SJSA1 (cell line): ENCODE measurements around the gene TTLL7. TPM values are rescaled to one million over a fixed set of nuclear protein-coding genes. Genes with fewer than 3 reads are reported as not detected.
A peak's percentile ranks its signal among the peaks of the same experiment; 100 is the strongest.

ENCODE experiments used
- DNase-seq, 2 experiments: peaks; one replicate each; pipeline ENCODE4 v3.0.0-alpha.2; 2015 to 2020; ENCODE audit warnings: low spot score in 2 of 2, low read depth in 1 of 2
- H3K27ac ChIP-seq: fragments of 250-450 bp; sonication (Bioruptor Pico); 2 replicates; pipeline ENCODE4 v1.5.1; 2020; ENCODE audit warnings: mild to moderate bottlenecking, moderate library complexity
- H3K27me3 ChIP-seq: fragments of 250-450 bp; sonication (Bioruptor Pico); replicated peaks from 2 replicates; pipeline ENCODE4 v1.5.1; 2020; ENCODE audit warnings: mild to moderate bottlenecking, moderate library complexity
- H3K36me3 ChIP-seq: fragments of 250-450 bp; sonication (Bioruptor Pico); 2 replicates; pipeline ENCODE4 v1.5.1; 2020; ENCODE audit warnings: mild to moderate bottlenecking
- H3K4me1 ChIP-seq: fragments of 250-450 bp; sonication (Bioruptor Pico); replicated peaks from 2 replicates; pipeline ENCODE4 v1.6.1; 2021; ENCODE audit warnings: mild to moderate bottlenecking
- H3K4me3 ChIP-seq: fragments of 250-450 bp; sonication (Bioruptor Pico); 2 replicates; pipeline ENCODE4 v1.5.1; 2020; ENCODE audit warnings: mild to moderate bottlenecking
- H3K9me3 ChIP-seq: fragments of 250-450 bp; sonication (Bioruptor Pico); replicated peaks from 2 replicates; pipeline ENCODE4 v1.5.1; 2020; ENCODE audit warnings: mild to moderate bottlenecking
- total RNA-seq: library from RNA; depleted of rRNA; stranded (reverse); fragments of >200 nt; shearing (Covaris generic); gene quantifications from 2 replicates; pipeline ENCODE4 v1.2.3, GENCODE V29; 2014

The TTLL7 gene
- total RNA-seq, 1 experiment from 2014 or later = 9.3 TPM

DNA sequence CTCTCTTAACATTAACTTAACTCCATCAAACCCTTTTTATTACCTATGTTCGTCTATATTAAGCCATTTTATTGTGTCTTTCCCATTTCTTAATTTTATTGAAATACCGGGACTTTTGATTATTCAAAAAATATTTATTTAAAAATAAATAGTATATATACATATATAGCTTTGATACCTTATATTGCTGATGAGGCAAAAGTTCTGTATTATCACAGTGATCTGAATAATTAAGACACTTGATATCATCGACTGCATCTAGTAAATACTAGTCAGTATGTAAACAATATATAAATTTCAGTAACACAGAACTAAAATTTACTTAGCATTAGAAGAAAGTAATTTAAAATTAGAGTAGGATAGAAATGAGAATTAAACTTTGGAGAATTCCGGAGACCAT is 22.0 kb downstream of the TTLL7 start:
- H3K27me3 ChIP-seq = no peaks in the 10 kb centered on the region
- no peak overlapping the region for H3K4me3 ChIP-seq
- H3K27ac ChIP-seq = no peak overlapping the region
- H3K4me1 ChIP-seq = no peaks in the 10 kb centered on the region
- DNase-seq = no peak
- H3K9me3 ChIP-seq = no peaks in the 10 kb centered on the region
- H3K36me3 ChIP-seq = no peaks in the 10 kb centered on the region

DNA sequence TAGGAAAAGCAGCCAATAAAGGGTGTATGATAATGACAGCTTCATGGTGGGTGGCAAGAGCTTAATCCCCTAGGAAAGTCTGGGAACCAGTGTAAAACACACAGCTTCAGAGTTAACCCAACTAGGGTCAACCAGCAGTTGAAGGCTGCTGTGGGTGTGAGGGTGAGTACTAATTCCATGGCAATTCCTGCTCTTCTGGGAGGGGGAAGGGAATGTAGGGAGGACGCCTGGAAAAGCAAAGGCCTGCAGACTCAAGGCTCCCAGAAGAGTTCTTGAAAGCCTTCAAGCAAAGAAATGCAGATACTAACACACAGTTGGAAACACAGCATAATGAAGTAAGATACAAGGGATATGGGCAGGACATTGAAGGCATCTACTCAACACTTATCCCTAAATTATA is 28.1 kb downstream of the TTLL7 start:
- no peaks in the 10 kb centered on the region for H3K36me3 ChIP-seq
- no peak for DNase-seq
- H3K9me3 ChIP-seq = no peaks in the 10 kb centered on the region
- H3K27ac ChIP-seq = no peak overlapping the region
- H3K27me3 ChIP-seq = no peaks in the 10 kb centered on the region
- H3K4me3 ChIP-seq = no peak overlapping the region
- H3K4me1 ChIP-seq = no peaks in the 10 kb centered on the region

DNA sequence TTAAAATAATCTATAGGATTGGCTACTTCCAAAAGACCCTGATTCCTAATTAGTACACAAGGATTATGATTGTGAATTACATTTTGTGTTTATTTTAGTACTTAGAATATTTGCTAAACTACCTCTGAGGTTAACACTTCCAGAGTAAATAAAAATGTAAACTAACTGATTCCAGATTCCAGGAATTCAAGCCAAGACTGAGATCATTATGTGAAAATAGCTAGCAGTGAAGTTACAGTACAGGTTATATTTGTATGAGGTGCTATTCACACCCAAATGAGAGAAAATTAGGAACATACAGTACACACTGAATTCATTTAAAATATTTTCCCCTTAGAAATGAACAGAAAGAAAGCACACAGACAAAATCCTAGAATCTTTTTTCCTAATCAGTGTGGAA is 28.8 kb downstream of the TTLL7 start:
- H3K27ac ChIP-seq = no peak overlapping the region
- no peaks in the 10 kb centered on the region for H3K36me3 ChIP-seq
- H3K4me3 ChIP-seq = no peak overlapping the region
- no peaks in the 10 kb centered on the region for H3K4me1 ChIP-seq
- H3K27me3 ChIP-seq = no peaks in the 10 kb centered on the region
- no peaks in the 10 kb centered on the region for H3K9me3 ChIP-seq
- DNase-seq = no peak

DNA sequence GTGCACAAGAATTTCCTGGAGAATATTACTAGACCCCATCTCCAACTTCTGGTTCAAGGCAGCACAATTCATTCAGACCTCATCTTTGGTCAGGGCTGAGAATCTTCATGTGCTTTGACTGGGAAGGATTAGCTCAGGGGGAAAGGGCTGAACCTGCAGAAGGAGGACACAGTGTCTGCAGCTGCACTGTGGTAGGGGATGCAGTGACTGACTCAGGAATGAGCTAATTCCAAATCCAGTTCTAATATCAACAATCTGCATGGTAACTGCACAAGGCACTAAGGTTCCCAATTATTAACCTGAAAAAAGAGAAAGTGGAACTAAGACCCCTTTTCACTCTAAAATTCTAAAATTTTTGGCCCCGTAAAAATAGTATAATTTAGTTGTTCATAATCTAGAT is 31.6 kb downstream of the TTLL7 start:
- Histone ChIP-seq H3K27me3 (no peaks in the 10 kb centered on the region), H3K36me3 (no peaks in the 10 kb centered on the region), H3K9me3 (no peaks in the 10 kb centered on the region), H3K4me3 (no peak overlapping the region), H3K27ac (no peak overlapping the region), H3K4me1 (no peaks in the 10 kb centered on the region)
- DNase-seq = no peak

DNA sequence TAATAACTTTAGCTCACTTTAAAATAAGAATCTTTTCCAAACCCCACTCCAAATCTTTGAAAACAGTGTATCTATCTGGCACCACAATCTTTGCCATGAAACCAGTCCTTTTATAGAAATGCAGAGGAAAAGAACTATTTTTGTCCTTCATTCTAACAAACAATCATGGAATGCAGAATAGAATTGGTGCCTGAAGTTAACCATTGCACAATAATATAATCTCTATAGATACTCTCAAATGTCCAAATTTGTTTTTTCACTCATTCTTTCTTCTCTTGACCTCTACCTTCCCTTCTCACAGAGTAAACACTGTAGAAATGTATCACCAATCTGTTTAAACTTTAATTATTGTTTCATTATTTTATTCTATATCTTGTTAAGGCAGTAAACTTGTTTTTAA is 34.8 kb downstream of the TTLL7 start:
- Histone ChIP-seq H3K27ac (no peak overlapping the region), H3K4me3 (no peak overlapping the region), H3K36me3 (no peaks in the 10 kb centered on the region), H3K4me1 (peaks cover 3% of the 10 kb centered on the region), H3K9me3 (no peaks in the 10 kb centered on the region), H3K27me3 (no peaks in the 10 kb centered on the region)
- no peak for DNase-seq

DNA sequence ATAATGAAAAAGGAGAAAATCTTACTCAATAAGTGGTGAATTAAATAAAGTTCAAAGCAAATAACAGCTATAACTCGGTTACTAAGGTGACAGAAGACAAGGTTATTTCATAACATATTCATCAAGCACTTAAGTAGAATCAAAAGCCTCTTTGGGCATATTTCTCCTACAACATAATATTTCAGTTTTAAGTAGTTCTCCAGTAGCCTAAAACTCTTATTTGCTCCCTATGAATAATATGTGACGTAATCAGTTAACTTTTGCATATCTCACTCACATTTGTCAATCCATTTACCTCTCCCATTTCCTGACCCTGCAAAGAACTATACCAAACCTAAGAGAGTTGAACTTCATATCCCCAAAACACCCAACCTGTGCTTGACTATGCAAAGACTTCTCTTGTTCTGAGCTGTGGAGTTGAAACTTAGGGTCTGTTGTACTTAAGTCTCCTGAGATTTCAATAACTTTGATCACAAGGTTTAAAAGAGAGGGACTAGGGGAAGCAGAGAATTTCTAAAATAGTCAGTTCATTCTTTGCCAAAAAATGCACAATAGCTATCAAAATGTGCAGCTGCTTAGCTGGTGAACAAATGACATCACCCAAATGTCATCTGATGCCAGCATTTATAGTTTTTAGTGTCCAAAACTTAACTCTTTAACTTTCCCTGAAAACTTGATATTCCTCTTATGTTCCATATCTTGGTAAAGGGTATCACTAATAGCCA is 37.2 kb downstream of the TTLL7 start:
- H3K4me3 ChIP-seq = no peak overlapping the region
- H3K36me3 ChIP-seq = no peaks in the 10 kb centered on the region
- H3K27me3 ChIP-seq = no peaks in the 10 kb centered on the region
- H3K9me3 ChIP-seq = no peaks in the 10 kb centered on the region
- peaks cover 3% of the 10 kb centered on the region for H3K4me1 ChIP-seq
- DNase-seq = no peak
- no peak overlapping the region for H3K27ac ChIP-seq

DNA sequence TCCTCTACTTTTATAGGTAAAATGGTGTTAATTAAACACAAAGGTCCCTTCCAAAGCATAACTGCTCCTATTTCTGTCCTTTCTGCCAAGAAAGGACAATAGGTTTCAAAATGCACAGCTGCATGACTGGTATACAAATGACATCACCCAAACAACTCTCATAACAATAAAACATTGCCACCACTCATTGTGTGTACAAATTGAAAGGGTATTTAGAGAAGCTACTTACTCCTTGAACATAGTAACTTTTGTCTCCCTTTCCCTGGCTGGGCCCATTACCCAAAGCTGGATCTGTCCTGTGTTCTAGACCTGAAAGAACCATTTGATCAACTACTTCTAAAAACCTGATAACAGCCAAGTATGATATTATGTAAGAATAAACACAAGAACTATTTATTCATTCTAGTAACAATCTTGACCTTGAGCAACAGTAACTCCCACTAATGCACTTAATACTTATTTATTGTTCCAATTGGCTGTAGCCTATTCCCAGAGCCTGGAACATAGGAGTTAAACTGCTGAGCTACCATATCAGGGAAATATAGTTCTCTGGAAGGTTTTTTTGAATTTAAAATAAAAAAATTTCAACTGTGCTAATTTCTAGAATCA is 38.2 kb downstream of the TTLL7 start:
- Histone ChIP-seq H3K27ac (no peak overlapping the region), H3K27me3 (no peaks in the 10 kb centered on the region), H3K4me3 (no peak overlapping the region), H3K4me1 (peaks cover 3% of the 10 kb centered on the region), H3K36me3 (no peaks in the 10 kb centered on the region), H3K9me3 (no peaks in the 10 kb centered on the region)
- peak in 1 of 2 experiments; percentile 11 for DNase-seq

DNA sequence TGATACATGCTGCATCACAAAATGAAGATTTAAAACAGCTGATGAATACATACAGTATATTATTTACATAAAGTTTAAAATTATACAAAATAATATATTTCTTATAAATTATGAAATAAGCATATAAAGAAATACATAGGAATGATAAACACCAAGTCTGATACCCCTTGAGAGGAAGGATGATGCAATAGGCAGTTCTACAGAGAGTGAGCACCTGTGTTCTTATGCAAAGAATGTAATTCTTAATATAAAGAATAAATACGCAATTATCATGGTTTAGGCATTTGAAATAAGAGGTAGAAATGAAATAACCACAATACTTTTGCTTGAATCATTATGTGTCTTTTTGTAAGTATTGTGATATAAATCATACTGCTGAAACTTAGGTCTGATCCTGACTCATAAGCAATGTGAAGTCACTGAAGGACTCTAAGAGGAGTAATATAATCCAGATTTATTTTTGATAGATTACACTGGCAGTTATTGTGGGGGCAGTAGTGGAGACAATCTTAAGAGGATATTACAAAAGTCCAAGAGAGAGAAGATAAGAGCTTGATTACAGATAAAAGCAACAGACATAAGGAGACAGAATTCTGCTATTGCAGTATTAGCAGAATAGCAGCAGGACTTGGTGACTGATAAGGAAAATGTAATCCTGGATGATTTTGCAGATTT is 39.0 kb downstream of the TTLL7 start:
- no peak overlapping the region for H3K27ac ChIP-seq
- no peaks in the 10 kb centered on the region for H3K27me3 ChIP-seq
- H3K4me1 ChIP-seq = peaks cover 3% of the 10 kb centered on the region
- no peaks in the 10 kb centered on the region for H3K9me3 ChIP-seq
- no peaks in the 10 kb centered on the region for H3K36me3 ChIP-seq
- no peak for DNase-seq
- H3K4me3 ChIP-seq = no peak overlapping the region

DNA sequence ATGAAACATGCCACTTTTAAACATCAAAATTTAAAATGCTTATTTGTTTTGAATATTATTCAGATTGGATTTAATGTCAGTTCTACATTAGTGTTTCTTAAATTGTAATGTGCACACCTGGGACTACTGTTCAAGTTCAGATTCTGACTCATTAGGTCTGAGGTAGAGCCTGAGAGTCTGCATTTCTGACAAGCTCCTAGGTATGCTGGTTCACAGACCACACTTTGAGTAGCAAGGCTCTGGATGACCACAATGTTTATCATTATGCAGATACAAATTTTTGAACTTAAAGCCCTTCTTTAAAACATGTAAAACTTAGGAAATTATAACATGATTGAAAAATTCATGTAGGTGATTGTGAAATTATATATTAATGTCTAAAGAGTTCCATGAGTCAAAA is 40.2 kb downstream of the TTLL7 start:
- Histone ChIP-seq H3K4me1 (peaks cover 3% of the 10 kb centered on the region), H3K4me3 (no peak overlapping the region), H3K27me3 (no peaks in the 10 kb centered on the region), H3K27ac (no peak overlapping the region), H3K36me3 (no peaks in the 10 kb centered on the region), H3K9me3 (no peaks in the 10 kb centered on the region)
- DNase-seq = no peak

DNA sequence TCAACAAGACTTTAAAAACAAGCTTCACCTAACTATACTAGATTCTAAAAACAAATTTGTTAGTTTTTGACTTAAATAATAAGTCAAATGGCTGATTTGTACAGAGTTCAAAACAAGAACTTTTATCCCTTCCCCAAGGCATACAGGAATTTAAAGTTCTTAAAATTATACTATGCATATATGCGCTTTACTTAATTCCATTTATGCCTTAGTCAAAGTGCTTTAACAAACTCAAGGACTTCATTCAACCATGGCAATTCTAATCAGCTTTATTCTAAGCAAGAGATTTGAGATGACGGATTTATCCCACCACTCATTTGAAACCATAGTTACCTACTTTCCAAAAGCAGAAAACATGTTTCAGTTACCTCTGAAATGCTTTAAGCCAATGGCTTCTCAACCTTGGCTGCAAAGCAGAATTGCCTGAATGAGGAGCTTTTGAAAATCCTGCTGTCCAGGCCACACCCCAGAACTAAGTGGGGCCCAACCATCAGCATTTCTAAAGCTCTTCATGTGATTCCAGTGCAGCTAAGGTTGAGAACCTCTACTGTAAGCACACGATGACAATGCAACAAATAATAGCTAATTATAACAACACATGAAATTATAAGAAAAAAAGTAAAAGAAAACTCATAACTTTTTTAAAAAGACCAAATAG is 44.6 kb downstream of the TTLL7 start:
- no peak overlapping the region for H3K27ac ChIP-seq
- no peaks in the 10 kb centered on the region for H3K9me3 ChIP-seq
- no peaks in the 10 kb centered on the region for H3K4me1 ChIP-seq
- DNase-seq = no peak
- no peak overlapping the region for H3K4me3 ChIP-seq
- no peaks in the 10 kb centered on the region for H3K36me3 ChIP-seq
- H3K27me3 ChIP-seq = no peaks in the 10 kb centered on the region

DNA sequence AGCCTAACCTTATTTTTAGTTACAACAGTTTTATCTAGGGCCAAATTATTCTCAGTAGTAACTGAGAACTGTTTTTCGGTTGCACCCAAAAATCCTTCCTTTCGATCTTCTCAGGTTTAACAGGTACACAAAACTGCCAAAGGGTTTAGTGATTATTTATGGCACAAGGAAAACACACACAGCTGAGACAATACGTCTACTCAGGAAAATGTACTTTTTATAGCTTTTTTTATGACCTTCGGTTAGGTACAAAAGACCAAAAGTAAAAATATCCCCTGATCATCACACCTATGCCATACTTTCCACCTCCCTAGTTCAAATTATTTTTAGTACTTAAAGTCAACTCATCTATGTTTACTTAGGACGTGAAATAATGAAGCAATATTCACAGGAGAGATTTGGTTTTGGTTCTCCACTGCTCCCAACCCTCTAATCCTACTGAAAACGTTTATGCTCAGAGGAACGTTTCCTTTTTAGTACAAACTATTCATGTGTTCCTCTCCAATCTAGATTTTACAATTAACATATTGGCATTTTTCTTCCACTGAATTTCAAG is 48.7 kb downstream of the TTLL7 start:
- no peaks in the 10 kb centered on the region for H3K36me3 ChIP-seq
- no peaks in the 10 kb centered on the region for H3K27me3 ChIP-seq
- H3K27ac ChIP-seq = no peak overlapping the region
- H3K4me3 ChIP-seq = no peak overlapping the region
- no peaks in the 10 kb centered on the region for H3K4me1 ChIP-seq
- DNase-seq = no peak
- H3K9me3 ChIP-seq = no peaks in the 10 kb centered on the region

DNA sequence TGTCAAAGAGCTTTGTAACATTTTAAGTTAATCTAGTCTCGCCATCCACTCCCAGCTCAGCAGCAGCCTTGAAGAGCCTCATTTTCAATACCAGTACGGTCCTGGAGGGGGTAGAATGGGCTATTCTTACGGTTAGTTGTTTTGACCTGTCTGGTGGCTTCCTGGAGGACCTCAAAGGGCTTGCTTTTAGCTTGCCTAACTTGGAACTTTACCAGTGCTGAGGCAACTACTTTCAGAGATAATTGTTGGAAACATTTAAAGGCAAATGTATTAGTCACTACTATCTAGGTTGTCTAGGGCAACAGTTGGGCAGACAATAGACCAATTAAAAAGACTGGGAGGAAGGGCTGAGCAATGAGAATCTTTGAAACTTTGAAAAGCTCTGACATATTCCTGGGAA is 56.0 kb downstream of the TTLL7 start:
- DNase-seq = no peak
- Histone ChIP-seq H3K4me1 (no peaks in the 10 kb centered on the region), H3K27ac (no peak overlapping the region)

DNA sequence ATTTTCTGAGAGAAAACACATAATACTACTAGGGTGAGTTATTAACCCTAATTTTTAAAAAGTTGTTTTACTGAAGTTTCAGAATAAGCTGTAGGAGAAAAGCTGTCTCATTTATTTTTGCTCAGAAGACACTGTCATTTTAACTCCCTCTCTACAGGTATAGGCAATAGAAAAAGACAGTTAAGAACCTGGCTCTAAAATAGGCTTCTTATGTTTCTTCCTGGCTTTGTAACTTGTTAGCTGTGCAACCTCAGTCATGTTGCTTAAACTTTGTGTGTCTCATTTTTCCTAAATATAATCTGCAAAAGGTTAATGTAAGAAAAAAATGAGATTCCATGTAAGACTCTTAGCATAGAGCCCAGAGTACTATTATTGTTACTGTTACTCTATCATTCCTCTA is 64.4 kb downstream of the TTLL7 start:
- Histone ChIP-seq H3K36me3 (no peaks in the 10 kb centered on the region), H3K4me1 (no peaks in the 10 kb centered on the region), H3K27ac (no peak overlapping the region), H3K4me3 (no peak overlapping the region), H3K9me3 (no peaks in the 10 kb centered on the region), H3K27me3 (no peaks in the 10 kb centered on the region)
- DNase-seq = no peak

More for the DNA sequence above, 56.0 kb downstream of the TTLL7 start:
- Histone ChIP-seq H3K9me3 (0 out of 2 replicates have a peak, but pooled peaks cover 2% of the 10 kb centered on the region), H3K36me3 (no peaks in the 10 kb centered on the region), H3K4me3 (no peak overlapping the region), H3K27me3 (no peaks in the 10 kb centered on the region)

DNA sequence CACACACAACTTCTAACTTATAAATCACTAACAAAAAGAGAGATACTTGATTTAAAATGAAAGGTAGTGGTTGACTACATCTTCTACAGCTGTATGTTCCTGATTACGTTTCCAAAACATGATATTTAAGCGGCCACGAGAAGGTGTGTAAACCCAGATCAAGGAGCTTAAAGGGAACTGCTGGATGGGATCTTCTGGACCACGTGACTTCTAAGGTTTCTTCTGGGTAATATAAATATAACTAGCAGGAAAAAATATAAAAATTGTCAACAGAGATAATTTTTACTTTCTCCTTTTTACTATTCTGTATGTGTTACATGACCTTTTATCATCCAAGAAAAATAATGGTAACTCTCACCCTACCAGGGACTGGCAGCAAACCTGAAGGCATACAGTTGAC is 66.2 kb downstream of the TTLL7 start:
- Histone ChIP-seq H3K27ac (no peak overlapping the region), H3K9me3 (no peaks in the 10 kb centered on the region), H3K27me3 (no peaks in the 10 kb centered on the region), H3K36me3 (no peaks in the 10 kb centered on the region), H3K4me1 (no peaks in the 10 kb centered on the region), H3K4me3 (no peak overlapping the region)
- no peak for DNase-seq
